Measurements from ENCODE around the gene REL.
"Not testable (repeated sequence)": the region's sequence is repeated elsewhere in the genome, so short reads cannot be mapped to it uniquely, and the experiment has no call there.

The REL gene

GRCh38 chr2:60901296-60901695 lies 19.9 kb downstream of the REL start:
- H3K9ac ChIP-seq (ENCODE audit: low read depth in 1 of 2, low read length in 2 of 2); H3K9me3 ChIP-seq (ENCODE audit: control insufficient read depth in 2 of 2, low read length in 2 of 2); H3K27me3 ChIP-seq (ENCODE audit: control insufficient read depth in 2 of 2, insufficient read depth in 2 of 2, low read length in 2 of 2); H3K27ac ChIP-seq (ENCODE audit: low read depth in 2 of 2, low read length in 2 of 2); H3K4me3 ChIP-seq (ENCODE audit: low read length in 2 of 2); H3K4me1 ChIP-seq (ENCODE audit: control insufficient read depth in 2 of 2, insufficient read depth in 2 of 2, low read length in 2 of 2): not testable (repeated sequence)
- H3K36me3 ChIP-seq (ENCODE audit: control insufficient read depth in 2 of 2, insufficient read depth in 2 of 2, low read length in 2 of 2) = peaks cover 19 to 34% of the 10 kb centered on the region in 2 donors

GRCh38 chr2:60905867-60906266 lies 24.5 kb downstream of the REL start:
- not testable (repeated sequence) for H3K9me3 ChIP-seq (ENCODE audit: control insufficient read depth in 2 of 2, low read length in 2 of 2); H3K9ac ChIP-seq (ENCODE audit: low read depth in 1 of 2, low read length in 2 of 2); H3K4me1 ChIP-seq (ENCODE audit: control insufficient read depth in 2 of 2, insufficient read depth in 2 of 2, low read length in 2 of 2); H3K27me3 ChIP-seq (ENCODE audit: control insufficient read depth in 2 of 2, insufficient read depth in 2 of 2, low read length in 2 of 2); H3K27ac ChIP-seq (ENCODE audit: low read depth in 2 of 2, low read length in 2 of 2); H3K4me3 ChIP-seq (ENCODE audit: low read length in 2 of 2)
- peaks cover 17 to 19% of the 10 kb centered on the region in 2 donors for H3K36me3 ChIP-seq (ENCODE audit: control insufficient read depth in 2 of 2, insufficient read depth in 2 of 2, low read length in 2 of 2)

GRCh38 chr2:60906395-60906794 lies 25.0 kb downstream of the REL start:
- no peak overlapping the region for H3K4me3 ChIP-seq (ENCODE audit: low read length in 2 of 2)
- H3K4me1 ChIP-seq (ENCODE audit: control insufficient read depth in 2 of 2, insufficient read depth in 2 of 2, low read length in 2 of 2) = no peaks in the 10 kb centered on the region
- no peak overlapping the region for H3K27ac ChIP-seq (ENCODE audit: low read depth in 2 of 2, low read length in 2 of 2)
- H3K36me3 ChIP-seq (ENCODE audit: control insufficient read depth in 2 of 2, insufficient read depth in 2 of 2, low read length in 2 of 2) = peaks cover 16 to 17% of the 10 kb centered on the region in 2 donors
- no peaks in the 10 kb centered on the region for H3K27me3 ChIP-seq (ENCODE audit: control insufficient read depth in 2 of 2, insufficient read depth in 2 of 2, low read length in 2 of 2)
- H3K9ac ChIP-seq (ENCODE audit: low read depth in 1 of 2, low read length in 2 of 2) = no peak overlapping the region
- H3K9me3 ChIP-seq (ENCODE audit: control insufficient read depth in 2 of 2, low read length in 2 of 2) = no peaks in the 10 kb centered on the region

- Histone ChIP-seq H3K27ac (ENCODE audit: low read depth in 2 of 2, low read length in 2 of 2) (no peak overlapping the region), H3K4me1 (ENCODE audit: control insufficient read depth in 2 of 2, insufficient read depth in 2 of 2, low read length in 2 of 2) (no peaks in the 10 kb centered on the region), H3K9ac (ENCODE audit: low read depth in 1 of 2, low read length in 2 of 2) (no peak overlapping the region), H3K27me3 (ENCODE audit: control insufficient read depth in 2 of 2, insufficient read depth in 2 of 2, low read length in 2 of 2) (no peaks in the 10 kb centered on the region), H3K36me3 (ENCODE audit: control insufficient read depth in 2 of 2, insufficient read depth in 2 of 2, low read length in 2 of 2) (peaks cover 11 to 12% of the 10 kb centered on the region in 2 donors), H3K9me3 (ENCODE audit: control insufficient read depth in 2 of 2, low read length in 2 of 2) (no peaks in the 10 kb centered on the region), H3K4me3 (ENCODE audit: low read length in 2 of 2) (no peak overlapping the region)
Measured at GRCh38 chr2:60907329-60907728, 26.0 kb downstream of the REL start.

GRCh38 chr2:60925994-60926740 lies 44.8 kb downstream of the REL start:
- peaks cover 30 to 33% of the 10 kb centered on the region in 2 donors for H3K36me3 ChIP-seq (ENCODE audit: control insufficient read depth in 2 of 2, insufficient read depth in 2 of 2, low read length in 2 of 2)

GRCh38 chr2:60926741-60927552 lies 45.6 kb downstream of the REL start:
- H3K27ac ChIP-seq (ENCODE audit: low read depth in 2 of 2, low read length in 2 of 2) = no peak overlapping the region
- no peak overlapping the region for H3K9ac ChIP-seq (ENCODE audit: low read depth in 1 of 2, low read length in 2 of 2)
- no peaks in the 10 kb centered on the region for H3K9me3 ChIP-seq (ENCODE audit: control insufficient read depth in 2 of 2, low read length in 2 of 2)
- H3K4me1 ChIP-seq (ENCODE audit: control insufficient read depth in 2 of 2, insufficient read depth in 2 of 2, low read length in 2 of 2) = no peaks in the 10 kb centered on the region
- H3K4me3 ChIP-seq (ENCODE audit: low read length in 2 of 2) = no peak overlapping the region
- peaks cover 26 to 29% of the 10 kb centered on the region in 2 donors for H3K36me3 ChIP-seq (ENCODE audit: control insufficient read depth in 2 of 2, insufficient read depth in 2 of 2, low read length in 2 of 2)
- H3K27me3 ChIP-seq (ENCODE audit: control insufficient read depth in 2 of 2, insufficient read depth in 2 of 2, low read length in 2 of 2) = no peaks in the 10 kb centered on the region

More at GRCh38 chr2:60925994-60926740, 44.8 kb downstream of the REL start:
- no peaks in the 10 kb centered on the region for H3K4me1 ChIP-seq (ENCODE audit: control insufficient read depth in 2 of 2, insufficient read depth in 2 of 2, low read length in 2 of 2)
- H3K4me3 ChIP-seq (ENCODE audit: low read length in 2 of 2) = no peak overlapping the region
- no peaks in the 10 kb centered on the region for H3K9me3 ChIP-seq (ENCODE audit: control insufficient read depth in 2 of 2, low read length in 2 of 2)
- no peak overlapping the region for H3K27ac ChIP-seq (ENCODE audit: low read depth in 2 of 2, low read length in 2 of 2)
- no peak overlapping the region for H3K9ac ChIP-seq (ENCODE audit: low read depth in 1 of 2, low read length in 2 of 2)
- H3K27me3 ChIP-seq (ENCODE audit: control insufficient read depth in 2 of 2, insufficient read depth in 2 of 2, low read length in 2 of 2) = no peaks in the 10 kb centered on the region

GRCh38 chr2:60932061-60932460 lies 50.7 kb downstream of the REL start:
- not testable (repeated sequence) for H3K4me1 ChIP-seq (ENCODE audit: control insufficient read depth in 2 of 2, insufficient read depth in 2 of 2, low read length in 2 of 2); H3K9ac ChIP-seq (ENCODE audit: low read depth in 1 of 2, low read length in 2 of 2); H3K36me3 ChIP-seq (ENCODE audit: control insufficient read depth in 2 of 2, insufficient read depth in 2 of 2, low read length in 2 of 2); H3K4me3 ChIP-seq (ENCODE audit: low read length in 2 of 2); H3K9me3 ChIP-seq (ENCODE audit: control insufficient read depth in 2 of 2, low read length in 2 of 2); H3K27me3 ChIP-seq (ENCODE audit: control insufficient read depth in 2 of 2, insufficient read depth in 2 of 2, low read length in 2 of 2); H3K27ac ChIP-seq (ENCODE audit: low read depth in 2 of 2, low read length in 2 of 2)

- Histone ChIP-seq H3K27ac (ENCODE audit: low read depth in 2 of 2, low read length in 2 of 2) (no peak overlapping the region), H3K4me1 (ENCODE audit: control insufficient read depth in 2 of 2, insufficient read depth in 2 of 2, low read length in 2 of 2) (no peaks in the 10 kb centered on the region), H3K4me3 (ENCODE audit: low read length in 2 of 2) (no peak overlapping the region), H3K9me3 (ENCODE audit: control insufficient read depth in 2 of 2, low read length in 2 of 2) (no peaks in the 10 kb centered on the region), H3K9ac (ENCODE audit: low read depth in 1 of 2, low read length in 2 of 2) (no peak overlapping the region), H3K27me3 (ENCODE audit: control insufficient read depth in 2 of 2, insufficient read depth in 2 of 2, low read length in 2 of 2) (no peaks in the 10 kb centered on the region), H3K36me3 (ENCODE audit: control insufficient read depth in 2 of 2, insufficient read depth in 2 of 2, low read length in 2 of 2) (no peaks in the 10 kb centered on the region)
Measured at GRCh38 chr2:60932954-60933353, 51.6 kb downstream of the REL start.

- no peaks in the 10 kb centered on the region for H3K9me3 ChIP-seq (ENCODE audit: control insufficient read depth in 2 of 2, low read length in 2 of 2)
- no peaks in the 10 kb centered on the region for H3K4me1 ChIP-seq (ENCODE audit: control insufficient read depth in 2 of 2, insufficient read depth in 2 of 2, low read length in 2 of 2)
- H3K9ac ChIP-seq (ENCODE audit: low read depth in 1 of 2, low read length in 2 of 2) = no peak overlapping the region
- no peak overlapping the region for H3K4me3 ChIP-seq (ENCODE audit: low read length in 2 of 2)
- H3K27ac ChIP-seq (ENCODE audit: low read depth in 2 of 2, low read length in 2 of 2) = peak overlapping the region in 1 of 2 donors; percentile 36
- no peaks in the 10 kb centered on the region for H3K27me3 ChIP-seq (ENCODE audit: control insufficient read depth in 2 of 2, insufficient read depth in 2 of 2, low read length in 2 of 2)
- no peaks in the 10 kb centered on the region for H3K36me3 ChIP-seq (ENCODE audit: control insufficient read depth in 2 of 2, insufficient read depth in 2 of 2, low read length in 2 of 2)
Measured at GRCh38 chr2:60934165-60934722, 52.9 kb downstream of the REL start.

- no peak overlapping the region for H3K27ac ChIP-seq (ENCODE audit: low read depth in 2 of 2, low read length in 2 of 2)
- H3K4me3 ChIP-seq (ENCODE audit: low read length in 2 of 2) = no peak overlapping the region
- no peaks in the 10 kb centered on the region for H3K4me1 ChIP-seq (ENCODE audit: control insufficient read depth in 2 of 2, insufficient read depth in 2 of 2, low read length in 2 of 2)
- no peaks in the 10 kb centered on the region for H3K9me3 ChIP-seq (ENCODE audit: control insufficient read depth in 2 of 2, low read length in 2 of 2)
- H3K9ac ChIP-seq (ENCODE audit: low read depth in 1 of 2, low read length in 2 of 2) = no peak overlapping the region
- no peaks in the 10 kb centered on the region for H3K36me3 ChIP-seq (ENCODE audit: control insufficient read depth in 2 of 2, insufficient read depth in 2 of 2, low read length in 2 of 2)
- no peaks in the 10 kb centered on the region for H3K27me3 ChIP-seq (ENCODE audit: control insufficient read depth in 2 of 2, insufficient read depth in 2 of 2, low read length in 2 of 2)
Measured at GRCh38 chr2:60936757-60937156, 55.4 kb downstream of the REL start.
